GM21381 (cell line): ENCODE data around the gene IL3RA.
"Not testable (repeated sequence)": the region's sequence is repeated elsewhere in the genome, so short reads cannot be mapped to it uniquely, and the experiment has no call there.

ENCODE experiments used
- ATAC-seq: cut with Tn5 transposase; IDR thresholded peaks from one replicate; pipeline ENCODE4 v1.9.1; 2021; ENCODE audit warnings: mild to moderate bottlenecking, moderate library complexity; ENCODE audit not compliant: unreplicated experiment

Gene IL3RA

DNA sequence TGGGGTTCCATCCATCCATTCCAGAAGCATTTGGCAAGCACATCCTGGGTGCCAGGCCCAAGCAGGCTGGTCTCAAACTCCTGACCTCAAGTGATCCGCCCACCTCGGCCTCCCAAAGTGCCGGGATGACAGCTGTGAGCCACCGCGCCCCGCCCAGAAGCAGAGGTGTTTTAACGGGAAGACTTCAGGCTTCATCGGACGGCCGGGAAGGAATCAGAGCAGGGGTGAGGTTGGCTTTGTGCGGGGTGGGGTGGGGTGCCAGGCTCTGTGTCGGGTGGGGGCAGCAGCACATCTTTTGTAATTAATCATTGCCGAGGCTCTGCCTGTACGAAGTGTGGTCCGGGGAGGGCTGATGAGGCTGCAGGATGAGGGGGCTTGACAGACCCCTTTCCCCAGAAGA is 60.4 kb downstream of the IL3RA start:
- no peak for ATAC-seq

DNA sequence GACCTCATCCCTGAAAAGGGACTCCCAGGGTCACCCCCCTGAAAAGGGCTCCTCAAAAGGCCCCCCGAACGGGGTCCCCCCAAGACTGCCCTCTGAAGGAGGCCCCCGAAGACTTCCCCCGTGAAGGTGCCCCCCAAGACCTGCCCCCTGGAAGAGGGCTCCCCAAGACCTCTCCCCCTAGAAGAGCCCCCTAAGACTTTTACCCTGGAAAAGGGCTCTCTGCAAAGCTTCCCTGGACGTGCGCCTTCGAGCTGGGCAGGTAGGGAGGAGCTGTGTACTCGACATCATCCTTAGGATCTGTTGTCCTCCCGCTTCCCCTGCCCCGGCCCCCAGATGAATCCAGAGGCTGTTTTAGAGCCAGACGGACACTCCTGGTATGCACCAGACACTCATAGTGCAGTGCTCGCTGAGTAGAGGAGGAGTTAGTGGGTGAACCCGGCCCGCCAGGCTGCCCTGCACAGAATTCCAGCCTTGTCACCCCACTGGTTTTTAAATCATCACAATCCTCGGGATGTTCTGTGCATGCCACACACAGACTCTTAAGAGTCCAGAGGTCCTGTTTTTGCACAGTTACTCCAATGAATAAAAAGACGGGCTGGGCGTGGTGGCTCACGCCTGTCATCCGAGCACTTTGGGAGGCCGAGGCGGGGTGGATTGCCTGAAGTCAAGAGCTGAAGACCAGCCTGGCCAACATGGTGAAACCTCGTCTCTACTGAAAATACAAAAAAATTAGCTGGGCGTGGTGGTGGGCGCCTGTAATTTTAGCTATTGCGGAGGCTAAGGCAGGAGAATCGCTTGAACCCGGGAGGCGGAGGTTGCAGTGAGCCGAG is 61.1 kb downstream of the IL3RA start:
- no peak for ATAC-seq

DNA sequence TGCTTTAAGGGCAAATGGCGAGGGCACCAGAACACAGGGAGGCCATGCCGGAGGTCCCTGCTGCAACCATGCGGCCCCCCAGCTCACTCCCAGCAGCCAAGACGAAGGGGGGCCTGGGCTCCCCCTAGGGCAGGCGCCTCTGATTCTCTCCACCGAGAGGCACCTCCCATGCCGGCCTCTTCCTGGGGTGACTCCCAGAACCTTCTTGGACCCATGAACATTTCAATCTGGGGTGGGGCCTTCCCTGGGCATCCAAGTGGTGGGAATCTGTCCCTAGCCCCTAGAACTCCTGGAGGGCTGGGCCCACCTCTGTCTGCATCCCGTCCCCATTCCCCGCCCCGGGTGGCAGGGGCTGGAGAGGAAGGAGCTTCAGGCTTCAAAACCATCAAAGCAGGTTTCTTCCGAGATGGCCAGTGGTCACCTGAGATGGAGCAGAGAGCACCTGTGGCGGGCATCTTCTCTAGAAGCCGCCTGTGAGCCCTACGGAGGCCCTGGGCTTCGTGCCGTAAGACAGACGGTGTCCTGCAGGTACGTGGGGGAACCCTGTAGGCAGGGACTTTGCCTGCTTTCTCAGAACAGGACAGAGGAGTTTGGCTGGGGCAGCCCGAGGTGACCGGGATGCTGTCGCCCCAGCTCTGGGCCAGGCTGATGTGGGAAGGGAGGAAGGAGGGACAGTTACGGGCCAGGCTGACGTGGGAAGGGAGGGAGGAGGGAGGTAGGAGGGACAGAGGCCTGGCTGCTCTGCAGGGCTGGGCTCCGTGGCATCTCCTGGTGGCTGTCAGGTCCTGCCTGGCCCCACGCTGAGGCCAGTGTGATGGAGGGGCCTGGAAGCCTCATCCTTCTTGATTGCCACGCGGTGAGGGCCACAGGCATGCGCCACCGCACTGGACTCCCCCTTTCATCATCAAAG is 62.1 kb downstream of the IL3RA start:
- ATAC-seq: no peak

DNA sequence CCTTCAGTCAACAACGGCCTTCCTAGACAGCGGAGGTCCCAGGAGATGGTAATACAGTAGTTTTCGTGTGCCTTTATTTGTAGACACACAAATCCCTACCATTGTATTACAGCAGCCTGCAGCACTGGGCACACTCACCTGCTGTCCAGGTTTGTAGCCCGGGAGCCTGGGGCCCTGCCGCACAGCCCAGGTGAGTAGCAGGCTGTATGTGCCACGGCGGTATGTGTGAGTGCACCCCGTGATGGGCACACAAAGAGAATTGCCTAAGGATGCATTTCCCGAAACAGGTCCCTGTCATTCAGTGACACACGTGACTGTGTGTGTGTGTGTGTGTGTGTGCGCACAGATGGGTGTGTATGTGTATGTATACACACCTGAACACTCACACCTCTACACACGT is 63.5 kb downstream of the IL3RA start:
- no peak for ATAC-seq

DNA sequence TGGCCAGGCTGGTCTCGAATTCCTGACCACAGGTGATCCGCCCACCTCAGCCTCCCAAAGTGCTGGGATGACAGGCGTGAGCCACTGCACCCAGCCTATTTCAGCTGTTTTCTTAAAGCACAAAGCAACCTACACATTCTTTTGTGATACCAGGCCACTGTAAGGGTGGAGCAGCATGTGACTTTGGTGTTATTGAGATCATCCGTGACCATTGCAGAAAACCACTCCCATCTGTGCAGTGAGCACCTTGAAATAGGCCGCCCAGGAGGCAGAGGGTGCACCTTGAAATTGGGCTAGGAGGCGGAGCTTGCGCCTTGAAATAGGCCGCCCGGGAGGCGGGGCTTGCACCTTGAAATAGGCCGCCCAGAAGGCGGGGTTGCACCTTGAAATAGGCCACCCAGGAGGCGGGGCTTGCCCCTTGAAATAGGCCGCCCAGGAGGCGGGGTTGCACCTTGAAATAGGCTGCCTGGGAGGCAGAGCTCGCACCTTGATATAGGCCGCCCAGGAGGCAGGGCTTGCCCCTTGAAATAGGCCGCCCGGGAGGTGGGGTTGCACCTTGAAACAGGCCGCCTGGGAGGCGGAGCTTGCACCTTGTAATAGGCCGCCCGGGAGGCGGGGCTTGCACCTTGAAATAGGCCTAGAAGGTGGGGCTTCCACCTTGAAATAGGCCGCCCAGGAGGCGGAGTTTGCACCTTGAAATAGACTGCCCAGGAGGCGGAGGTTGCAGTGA is 64.3 kb downstream of the IL3RA start:
- ATAC-seq: no peak

DNA sequence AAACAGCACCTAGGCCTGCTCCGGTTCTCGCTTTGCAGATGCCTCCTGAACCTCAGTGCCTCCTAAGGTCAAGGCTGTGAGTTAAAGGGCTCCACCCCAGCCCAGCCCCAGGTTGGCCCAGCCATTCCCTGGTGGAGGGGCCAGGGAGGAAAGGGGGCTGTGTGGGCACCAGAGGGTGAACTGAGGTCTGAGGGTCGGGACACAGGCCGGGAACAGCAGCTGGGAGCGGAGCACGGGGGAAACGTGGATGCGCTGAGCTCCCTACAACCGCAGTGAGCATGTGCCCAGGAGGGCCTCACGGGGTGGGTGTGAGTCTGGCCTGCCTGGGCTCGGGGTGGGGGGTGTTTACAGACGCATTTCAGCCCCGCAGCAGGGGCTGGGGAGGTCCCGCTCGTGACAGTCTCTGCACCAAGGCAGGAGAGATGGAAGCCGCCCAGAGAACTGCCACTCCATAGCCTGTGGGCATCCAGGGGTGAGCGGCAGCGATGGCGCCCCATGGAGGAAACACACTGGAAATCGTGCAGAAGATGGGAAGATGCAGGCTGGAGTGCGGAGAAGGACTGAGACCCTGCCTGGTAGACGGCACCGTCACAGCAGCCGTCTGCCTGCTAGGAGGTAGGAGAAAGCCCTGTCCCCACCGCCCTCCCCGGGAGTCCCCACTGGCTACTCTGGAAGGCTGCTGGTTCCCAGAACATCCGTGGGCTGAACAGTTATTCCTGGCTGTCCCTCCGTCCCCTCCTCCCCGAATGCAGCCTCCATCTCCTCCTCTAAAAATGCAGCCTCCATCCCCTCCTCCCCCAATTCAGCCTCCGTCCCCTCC is 65.2 kb downstream of the IL3RA start:
- no peak for ATAC-seq

DNA sequence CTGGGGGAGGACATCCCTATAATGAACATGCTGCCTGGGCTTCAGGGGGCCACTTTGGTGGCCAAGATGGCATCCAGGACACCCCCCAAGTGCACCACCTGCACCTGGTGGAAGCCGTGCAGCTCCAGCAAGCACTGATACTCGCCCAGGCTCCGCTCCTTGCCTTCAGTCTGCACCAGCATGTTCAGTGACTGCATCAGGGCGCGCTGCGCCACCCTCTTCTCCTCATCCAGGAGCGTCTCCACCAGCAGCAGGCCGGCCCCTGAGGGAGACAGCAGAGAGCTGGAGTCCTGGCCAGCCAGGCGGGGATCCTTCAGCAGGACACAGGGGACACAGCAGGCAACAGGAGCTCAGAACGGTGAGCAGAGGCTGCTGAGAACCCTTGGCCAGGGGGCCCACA is 66.6 kb downstream of the IL3RA start:
- no peak for ATAC-seq

DNA sequence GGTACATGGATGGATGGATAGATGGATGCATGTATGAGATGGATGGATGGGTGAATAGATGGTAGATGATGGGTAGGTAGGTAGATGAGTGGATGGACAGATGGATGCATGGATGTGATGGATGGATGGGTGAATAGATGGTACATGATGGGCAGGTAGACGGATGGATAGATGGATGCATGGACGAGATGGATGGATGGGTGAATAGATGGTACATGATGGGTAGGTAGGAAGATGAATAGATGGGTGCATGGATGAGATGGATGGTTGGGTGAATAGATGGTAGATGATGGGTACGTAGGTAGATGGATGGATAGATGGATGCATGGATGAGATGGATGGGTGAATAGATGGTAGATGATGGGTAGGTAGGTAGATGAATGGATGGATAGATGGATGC is 67.3 kb downstream of the IL3RA start:
- not testable (repeated sequence) for ATAC-seq

DNA sequence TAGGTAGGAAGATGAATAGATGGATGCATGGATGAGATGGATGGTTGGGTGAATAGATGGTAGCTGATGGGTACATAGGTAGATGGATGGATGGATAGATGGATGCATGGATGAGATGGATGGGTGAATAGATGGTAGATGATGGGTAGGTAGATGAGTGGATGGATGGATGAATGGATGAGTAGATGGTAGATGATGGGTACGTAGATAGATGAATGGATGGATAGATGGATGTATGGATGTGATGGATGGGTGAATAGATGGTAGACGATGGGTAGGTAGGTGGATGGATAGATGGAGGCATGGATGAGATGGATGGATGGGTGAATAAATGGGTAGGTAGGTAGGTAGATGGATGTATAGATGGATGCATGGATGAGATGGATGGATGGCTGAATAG is 69.2 kb downstream of the IL3RA start:
- ATAC-seq: not testable (repeated sequence)

DNA sequence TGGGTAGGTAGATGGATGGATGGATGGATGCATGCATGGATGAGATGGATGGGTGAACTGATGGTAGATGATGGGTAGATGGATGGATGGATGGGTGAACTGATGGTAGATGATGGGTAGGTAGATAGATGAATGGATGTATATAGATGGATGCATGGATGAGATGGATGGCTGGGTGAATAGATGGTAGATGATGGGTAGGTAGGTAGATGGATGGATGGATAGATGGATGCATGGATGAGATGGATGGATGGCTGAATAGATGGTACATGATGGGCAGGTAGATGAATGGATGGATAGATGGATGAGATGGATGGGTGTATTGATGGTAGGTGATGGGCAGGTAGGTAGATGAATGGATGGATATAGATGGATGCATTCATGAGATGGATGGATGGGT is 70.5 kb downstream of the IL3RA start:
- ATAC-seq: no peak

DNA sequence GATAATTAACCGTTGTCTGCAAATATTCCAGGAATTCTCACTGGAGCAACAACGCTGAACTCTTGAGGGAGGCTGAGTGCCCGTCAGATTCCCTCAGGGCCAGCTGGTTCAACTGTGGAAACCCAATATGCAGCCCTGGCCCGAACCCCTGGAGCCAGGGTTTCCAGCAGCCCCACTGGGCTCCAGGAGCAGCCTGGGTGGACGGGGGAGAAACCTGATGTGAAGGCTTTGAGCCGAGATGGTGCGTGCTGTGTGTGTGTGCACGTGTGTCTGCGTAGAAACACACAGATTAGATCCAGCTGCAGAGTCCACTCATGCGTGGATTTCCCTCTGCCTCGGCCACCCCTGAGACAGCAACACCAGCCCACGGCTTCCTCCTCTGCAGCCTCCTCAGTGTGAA is 74.7 kb downstream of the IL3RA start:
- ATAC-seq: no peak

DNA sequence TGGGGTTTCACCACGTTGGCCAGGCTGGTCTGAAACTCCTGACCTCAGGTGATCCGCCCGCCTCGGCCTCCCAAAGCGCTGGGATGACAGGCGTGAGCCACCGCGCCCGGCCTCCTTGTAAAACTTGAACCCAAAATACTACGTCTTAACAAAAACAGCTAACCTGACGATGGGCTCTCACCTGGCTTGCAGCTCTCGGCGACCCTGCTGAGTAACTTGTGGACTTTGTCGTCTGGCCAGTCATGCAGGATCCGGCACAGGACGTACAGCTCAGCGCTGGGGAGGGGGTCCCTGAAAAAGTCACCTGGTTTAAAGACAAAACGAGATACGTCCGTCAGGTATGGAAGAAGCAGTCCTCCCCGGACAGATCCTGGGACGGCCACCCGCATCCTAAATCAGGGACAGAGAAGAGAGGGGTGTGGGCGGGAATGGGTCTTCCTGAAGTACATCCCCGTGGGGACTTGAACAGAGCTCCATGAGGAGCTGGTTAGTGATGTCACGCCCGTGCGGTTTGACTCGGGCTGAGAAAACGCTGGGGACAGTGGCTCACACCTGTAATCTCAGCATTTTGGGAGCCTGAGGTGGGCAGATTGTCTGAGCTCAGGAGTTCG is 76.1 kb downstream of the IL3RA start:
- ATAC-seq: no peak

DNA sequence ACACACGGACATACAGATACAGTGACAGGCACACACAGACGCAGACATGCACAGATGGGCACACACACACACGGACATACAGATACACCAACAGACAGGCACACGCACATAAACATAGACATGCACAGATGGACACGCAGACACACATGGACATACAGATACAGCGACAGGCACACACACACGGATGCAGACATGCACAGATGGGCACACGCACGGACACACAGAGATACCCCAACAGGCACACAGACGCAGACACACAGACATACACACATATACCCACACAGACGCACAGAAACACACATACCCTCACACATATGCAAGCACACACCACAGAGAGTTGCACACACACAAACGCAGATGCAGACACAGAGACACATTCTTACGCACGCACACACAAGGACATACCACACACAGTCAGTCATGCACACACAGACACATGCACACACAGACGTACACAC is 79.8 kb downstream of the IL3RA start:
- ATAC-seq: no peak

DNA sequence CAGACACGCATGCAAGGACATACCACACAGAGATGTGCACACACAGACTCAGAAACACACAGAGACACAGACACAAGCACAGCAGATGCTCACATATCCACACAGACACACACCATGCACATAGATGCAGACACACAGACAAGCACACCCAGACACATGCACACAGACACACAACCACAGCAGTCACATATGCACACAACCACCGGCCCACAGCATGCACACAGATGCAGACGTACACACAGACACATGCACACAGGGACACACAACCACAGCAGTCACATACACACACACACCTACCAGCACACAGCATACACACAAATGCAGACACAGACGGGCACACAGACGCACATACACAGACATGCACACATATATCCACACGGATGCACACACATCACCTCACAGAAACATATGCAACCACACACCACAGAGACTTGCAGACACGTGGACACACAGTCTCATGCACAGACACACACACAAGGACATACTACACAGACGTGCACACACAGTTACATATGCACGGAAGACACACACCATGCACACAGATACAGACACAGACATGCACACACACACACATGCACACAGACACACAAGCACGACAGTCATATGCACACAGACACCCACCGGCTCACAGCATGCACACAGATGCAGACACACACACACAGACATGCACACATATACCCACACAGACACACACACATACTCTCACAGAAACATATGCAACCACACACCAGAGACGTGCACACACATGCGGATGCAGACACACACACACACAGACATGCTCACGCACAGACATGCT is 80.6 kb downstream of the IL3RA start:
- no peak for ATAC-seq

DNA sequence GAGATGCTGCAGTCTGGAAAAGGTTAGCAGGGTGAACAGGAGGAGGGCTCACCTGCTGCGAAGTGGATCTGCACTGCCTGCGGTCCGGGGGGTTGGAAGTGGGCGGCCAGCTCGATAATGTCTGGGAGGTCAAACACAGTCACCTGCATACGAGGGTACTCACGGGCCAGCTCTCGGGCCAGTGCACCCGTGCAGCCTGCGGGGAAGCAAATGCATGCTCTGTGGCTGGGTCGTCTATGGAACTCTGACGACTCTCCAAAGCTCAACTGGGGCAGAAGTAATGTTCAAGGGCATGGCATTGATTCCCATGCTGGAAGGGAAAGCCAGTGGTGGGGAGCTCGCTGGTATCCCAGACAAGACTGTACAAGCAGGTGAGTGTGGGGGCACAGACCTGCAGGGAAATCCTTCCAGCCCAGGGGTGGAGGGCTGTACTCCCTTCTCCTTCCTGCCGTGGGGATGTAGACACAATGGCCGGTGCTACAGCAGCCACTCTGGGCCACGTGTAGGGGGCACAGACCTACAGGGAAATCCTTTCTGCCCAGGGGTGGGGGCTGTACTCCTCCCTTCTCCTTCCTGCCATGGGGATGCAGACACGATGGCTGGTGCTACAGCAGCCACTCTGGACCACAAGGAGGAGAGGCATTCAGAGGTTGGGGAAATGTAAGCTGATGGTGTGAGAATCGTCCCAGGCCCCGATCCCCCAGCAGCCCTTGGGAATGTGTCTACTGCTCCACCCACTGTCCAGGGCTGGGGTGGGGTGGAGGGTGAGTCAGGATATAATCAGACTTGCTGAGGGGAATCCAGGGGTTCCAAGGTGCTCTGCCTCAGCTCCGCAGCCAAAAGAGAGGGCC is 81.6 kb downstream of the IL3RA start:
- ATAC-seq: no peak

DNA sequence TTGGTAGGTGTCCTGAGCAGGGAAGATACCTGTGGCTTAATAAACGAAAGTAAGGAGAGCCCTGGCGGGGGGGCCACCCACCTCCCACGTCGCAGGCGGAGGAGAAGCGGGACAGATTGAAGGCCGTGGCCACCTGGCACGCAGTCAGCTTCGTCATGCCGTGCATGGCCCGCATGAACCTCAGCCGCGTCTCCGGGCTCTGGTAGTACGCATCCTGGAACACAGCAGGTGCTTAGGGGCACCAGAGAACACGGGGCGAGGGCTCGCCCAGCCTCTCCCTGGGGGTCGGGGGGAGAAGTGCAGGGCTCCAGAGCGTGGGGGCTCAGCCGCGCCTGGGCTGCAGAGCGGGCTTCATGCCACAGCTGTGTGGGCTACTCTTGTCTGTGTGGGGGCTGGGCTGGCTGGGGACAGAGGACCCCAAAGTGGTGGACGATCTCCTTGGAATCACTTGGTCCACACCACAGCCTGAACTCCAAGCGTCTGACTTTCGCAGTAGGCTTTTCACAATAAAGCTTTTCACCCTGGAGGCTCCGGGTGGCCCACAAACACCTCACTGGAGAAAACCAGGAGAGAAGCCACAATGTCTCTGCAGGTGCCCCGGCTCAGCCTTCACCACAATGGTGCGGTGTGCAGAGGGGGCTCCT is 82.4 kb downstream of the IL3RA start:
- no peak for ATAC-seq

DNA sequence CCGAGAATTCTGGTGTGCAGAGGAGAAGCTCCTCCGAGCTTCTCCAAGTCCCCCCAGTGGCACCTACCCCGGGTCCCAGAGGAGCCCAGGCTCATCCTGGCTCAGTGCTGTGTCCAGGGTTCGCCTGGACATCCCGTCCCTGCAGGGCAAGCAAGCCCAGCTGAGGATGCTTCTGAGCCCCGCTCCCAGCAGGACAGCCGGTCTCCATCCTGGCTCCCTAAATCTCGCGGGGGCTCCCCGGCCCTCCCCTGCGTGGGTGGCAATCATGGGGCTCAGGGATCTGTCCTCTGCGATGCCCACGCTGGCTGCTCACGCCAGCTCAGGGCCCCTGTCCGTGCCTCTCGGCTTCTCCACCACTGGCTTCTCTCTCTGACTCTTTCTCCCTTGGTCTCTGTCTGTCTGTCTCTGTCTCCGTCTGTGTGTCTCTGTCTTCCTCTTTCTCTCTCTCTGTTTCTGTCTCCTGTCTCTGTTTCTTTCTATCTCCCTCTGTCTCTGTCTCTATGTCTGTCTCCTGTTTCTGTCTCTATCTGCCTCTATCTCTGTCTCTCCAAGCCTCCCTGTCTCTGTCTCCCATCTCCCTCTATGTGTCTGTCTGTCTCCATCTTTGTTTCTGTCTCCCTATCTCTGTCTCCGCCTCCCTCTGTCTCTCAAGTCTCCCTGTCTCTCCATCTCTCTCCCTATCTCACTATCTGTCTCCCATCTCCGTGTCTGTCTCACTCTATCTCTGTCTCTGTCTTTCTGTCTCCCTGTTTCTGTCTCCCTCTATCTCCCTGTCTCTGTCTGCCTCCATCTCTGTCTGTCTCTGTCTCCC is 83.2 kb downstream of the IL3RA start:
- ATAC-seq: no peak
